RPMI7951 (cell line): Measurements from ENCODE around the gene ZBTB17. TPM values are rescaled to one million over a fixed set of nuclear protein-coding genes. Genes with fewer than 3 reads are reported as not detected.

Experiments used
- DNase-seq: peaks from one replicate; pipeline ENCODE4 v3.0.0-alpha.2; 2012; ENCODE audit warnings: low read depth
- total RNA-seq: library from RNA; depleted of rRNA; stranded (reverse); fragments of >200 nt; shearing (Covaris generic); gene quantifications from 2 replicates; pipeline ENCODE4 v1.2.3, GENCODE V29; 2014

Gene ZBTB17
- total RNA-seq, 1 experiment from 2014 or later = 26.3 TPM

DNA sequence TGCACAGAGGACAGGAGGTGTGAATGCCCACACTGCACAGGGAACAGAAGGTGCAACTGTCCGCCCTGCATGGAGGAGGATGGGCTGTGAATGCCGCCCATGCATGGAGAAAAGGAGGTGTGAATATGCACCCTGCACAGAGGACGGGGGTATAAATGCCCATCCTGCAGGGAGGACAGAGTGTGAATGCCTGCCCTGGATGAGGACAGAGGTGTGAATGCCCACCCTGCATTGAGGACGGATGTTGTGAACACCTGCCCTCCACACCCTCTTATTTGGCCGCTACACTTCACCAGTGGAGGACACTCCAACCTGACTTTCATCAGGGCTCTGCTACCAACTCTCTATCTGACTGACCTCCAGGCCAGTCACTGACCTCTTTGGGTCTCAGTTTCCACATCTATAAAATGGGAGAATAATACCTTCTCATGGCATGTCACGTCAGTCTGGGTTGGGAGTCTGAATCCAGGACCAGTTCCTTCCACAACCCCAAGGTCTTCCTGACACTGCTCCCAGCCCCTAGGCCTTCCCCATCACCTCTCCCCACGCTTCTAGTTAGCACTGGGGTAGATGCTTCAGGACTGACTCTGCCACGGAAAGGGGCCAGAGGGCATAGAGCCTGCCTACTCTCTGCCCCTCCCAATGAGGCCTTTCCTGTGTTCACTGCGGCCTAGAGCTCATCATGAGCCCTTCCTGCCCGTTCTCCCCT is 28.4 kb downstream of the ZBTB17 start:
- no peak for DNase-seq

GRCh38 chr1:15946571-15947381 is 29.1 kb downstream of the ZBTB17 start:
- no peak for DNase-seq

- DNase-seq = no peak
These were observed 30.0 kb downstream of the ZBTB17 start for GRCh38 chr1:15945832-15946448.

- no peak for DNase-seq
These were observed 30.7 kb downstream of the ZBTB17 start for GRCh38 chr1:15945011-15945831.

GRCh38 chr1:15944308-15945010 is 31.4 kb downstream of the ZBTB17 start:
- DNase-seq = no peak

GRCh38 chr1:15943992-15944307 is 32.0 kb downstream of the ZBTB17 start:
- DNase-seq = no peak

- no peak for DNase-seq
These were observed 32.4 kb downstream of the ZBTB17 start for GRCh38 chr1:15943328-15943991.

DNA sequence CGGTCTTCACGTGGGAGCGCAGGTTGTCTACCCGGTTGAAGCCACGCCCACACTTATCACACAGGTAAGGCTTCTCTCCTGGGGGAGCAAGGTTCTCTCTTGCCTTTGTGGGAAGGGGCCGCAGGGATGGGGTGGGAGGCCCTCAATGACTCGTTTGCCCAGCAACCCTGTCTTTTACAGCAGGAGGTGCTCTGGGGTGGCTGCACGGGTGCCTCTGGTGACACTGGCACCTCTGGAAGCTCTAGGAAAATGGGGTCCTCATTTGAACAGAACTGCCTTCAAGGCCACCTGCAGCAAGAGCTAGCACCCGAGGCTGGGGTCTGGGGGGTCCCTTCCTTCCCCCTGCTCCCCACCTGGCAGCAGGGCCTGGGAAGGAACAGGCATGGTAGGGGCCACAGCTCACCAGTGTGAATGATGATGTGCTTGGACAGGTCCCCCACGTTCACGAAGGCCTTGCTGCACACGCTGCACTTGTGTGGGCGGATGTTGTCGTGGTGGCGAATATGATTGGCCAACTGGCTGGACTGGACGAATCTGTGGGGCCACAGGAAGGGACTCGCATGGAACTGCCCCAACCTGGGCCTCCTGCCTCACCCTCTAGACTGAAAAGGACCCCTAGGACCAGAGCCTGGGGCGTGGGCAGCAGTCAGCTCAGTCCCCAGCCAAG is 33.1 kb downstream of the ZBTB17 start:
- DNase-seq = no peak

DNA sequence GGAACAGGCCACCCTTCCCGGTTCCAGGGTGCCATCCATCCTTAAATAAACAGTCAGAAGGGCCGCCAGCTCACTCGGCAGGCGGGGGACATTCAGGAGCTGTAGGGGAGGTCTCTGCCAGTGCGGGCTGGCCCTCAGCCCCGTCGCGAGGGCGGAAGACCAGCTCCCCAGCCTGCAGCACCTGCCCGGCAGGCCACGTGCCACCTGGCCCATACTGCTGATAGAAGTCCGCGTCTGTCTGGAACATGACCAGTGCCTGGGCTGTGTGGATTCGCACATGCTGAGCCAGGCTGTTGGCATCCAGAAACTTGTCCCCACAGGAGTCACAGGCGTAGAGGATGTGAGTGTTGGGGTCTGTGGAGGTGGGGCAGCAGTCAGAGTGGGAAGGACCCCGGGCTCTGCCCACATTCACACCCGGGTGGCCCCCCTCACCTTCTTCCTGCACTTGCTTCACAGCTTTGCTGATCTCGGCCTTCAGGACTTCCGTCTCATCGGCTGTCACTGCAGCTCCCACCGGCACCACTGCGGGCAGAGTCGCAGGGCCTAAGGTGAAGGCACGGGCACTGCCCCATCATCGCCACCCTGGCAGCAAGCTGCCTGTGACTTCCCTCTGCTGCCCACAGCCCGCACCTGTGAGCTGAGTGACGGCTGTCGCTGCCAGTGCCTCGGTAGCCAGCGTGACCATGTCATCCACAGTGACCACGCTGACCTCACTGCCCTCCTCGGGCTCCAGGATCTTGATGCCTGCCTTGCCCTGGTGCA is 33.8 kb downstream of the ZBTB17 start:
- DNase-seq = no peak

- DNase-seq = no peak
These were observed 34.7 kb downstream of the ZBTB17 start for GRCh38 chr1:15941044-15941840.

DNA sequence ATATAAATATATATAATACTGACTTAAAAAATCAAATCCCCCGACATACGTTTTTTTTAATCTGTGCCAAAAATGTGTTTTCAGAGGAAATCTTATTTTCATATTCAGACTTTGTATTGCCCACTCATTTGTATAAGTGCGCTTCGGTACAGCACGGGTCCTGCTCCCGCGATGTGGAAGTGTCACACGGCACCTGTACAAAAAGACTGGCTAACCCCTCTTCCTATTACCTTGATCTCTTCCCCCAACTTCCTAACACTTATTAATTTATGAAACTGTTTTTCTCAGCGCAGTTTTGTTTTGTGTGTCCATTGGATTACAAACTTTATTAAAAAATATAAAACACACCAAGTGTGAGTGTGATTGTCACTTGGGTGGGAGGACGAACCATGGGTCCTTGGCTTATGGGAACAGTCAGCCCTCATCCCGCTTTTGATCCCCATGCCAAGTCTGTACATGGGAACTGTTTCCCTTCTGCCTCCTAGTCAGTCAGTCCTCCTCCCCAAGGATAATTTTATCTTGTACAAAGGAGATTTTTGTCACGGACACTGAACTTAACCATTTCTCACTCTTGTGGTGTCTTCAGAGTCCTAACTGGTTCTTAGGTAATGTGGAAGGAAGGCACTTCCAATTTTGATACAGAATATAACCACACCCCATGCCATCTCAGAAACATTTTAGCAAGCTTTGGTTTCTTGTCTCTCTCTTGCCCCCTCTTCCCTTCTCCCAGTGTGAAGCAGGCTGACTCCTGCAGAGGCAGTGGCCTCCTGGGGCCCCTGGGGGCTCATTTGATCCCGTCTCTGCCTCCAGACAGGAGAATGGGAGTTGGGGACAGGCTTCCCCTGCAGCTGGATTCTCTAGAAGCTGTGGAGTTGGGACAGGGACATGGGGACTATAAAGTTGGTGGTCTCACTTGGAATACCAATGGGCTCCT is 35.5 kb downstream of the ZBTB17 start:
- DNase-seq = no peak

DNA sequence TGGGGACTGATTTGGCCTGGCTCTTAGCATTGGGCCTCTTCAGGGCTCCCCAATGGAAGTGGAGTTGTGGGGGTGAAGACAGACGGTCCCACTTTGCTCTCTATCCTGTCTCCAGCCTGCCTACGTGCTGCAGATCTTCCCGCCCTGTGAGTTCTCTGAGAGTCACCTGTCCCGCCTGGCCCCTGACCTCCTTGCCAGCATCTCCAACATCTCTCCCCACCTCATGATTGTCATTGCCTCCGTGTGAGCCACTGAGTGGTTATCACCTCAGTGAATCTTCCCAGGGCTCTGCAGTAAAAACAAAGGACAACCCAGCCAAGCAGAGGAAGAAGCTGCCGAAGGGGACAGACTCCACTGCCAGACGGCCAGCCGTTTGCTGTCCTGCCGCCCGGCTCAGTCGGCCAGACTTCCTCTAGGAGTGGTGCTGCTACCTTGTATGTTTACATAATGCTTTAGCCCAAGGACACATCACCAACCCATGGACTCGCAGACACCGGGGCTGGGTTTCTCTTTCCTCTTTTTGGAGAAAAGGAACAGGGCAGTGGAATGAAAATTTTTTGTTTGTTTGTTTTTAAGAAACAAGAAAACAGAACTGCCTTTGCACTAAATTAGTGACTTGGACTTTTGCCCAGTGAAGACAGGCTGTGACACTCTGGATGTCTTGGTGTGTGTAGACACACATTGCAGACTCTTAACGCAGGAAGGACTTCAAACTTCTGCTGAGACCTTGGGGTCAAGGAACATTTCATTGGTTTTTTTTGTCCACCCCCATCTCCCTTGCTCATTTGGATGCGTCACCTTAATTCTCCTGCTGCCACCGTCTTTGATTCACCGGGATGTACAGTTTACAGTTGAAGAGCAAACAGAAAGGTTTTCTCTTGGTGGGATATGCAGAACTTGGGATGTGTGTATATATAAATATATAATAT is 36.5 kb downstream of the ZBTB17 start:
- DNase-seq = peak; percentile 74

DNA sequence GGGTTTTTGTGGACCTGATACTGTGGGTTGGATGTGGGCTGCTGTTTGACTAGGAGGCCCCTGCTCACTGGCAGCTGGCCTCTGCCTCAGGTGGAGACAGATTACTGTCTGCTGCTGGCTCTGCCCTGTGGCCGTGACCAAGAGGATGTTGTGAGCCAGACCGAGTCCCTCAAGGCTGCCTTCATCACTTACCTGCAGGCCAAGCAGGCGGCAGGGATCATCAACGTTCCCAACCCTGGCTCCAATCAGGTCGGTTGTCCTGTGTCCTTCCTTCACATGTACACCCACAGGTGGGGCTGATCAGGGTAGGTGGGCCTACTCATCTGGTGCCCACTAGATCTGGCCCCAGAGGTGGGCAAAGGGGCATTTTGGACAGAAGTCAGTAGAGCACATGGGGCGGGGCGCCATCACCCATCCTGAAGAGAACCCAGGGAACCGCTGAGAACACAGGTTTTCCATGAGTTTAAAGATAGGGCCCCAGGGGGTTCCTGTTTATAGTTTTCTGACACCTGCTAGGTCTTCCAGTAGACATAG is 37.2 kb downstream of the ZBTB17 start:
- no peak for DNase-seq

- peak; percentile 35 for DNase-seq
These were observed 38.2 kb downstream of the ZBTB17 start for GRCh38 chr1:15937706-15938168.

- DNase-seq = no peak
These were observed 38.8 kb downstream of the ZBTB17 start for GRCh38 chr1:15937146-15937545.

GRCh38 chr1:15936025-15936424 is 39.9 kb downstream of the ZBTB17 start:
- no peak for DNase-seq
